IgD-negative memory B cell (primary cell): ENCODE results near the gene EXOC7. TPM values are rescaled to one million over a fixed set of nuclear protein-coding genes. Genes with fewer than 3 reads are reported as not detected.
A peak's percentile ranks its signal among the peaks of the same experiment; 100 is the strongest.

Experiments used
- H3K27ac Mint-ChIP-seq, 3 donors: one replicate each; pipeline ENCODE4 v1.8.0; 2020 to 2022; ENCODE audit warnings: mild to moderate bottlenecking in 3 of 3, mixed read lengths in 3 of 3, moderate library complexity in 1 of 3
- H3K27me3 Mint-ChIP-seq: one replicate; pipeline ENCODE4 v1.8.0; 2021; ENCODE audit warnings: mixed read lengths
- H3K36me3 Mint-ChIP-seq: one replicate; pipeline ENCODE4 v1.8.0; 2020; ENCODE audit warnings: mild to moderate bottlenecking, mixed read lengths
- H3K4me1 Mint-ChIP-seq, 3 donors: one replicate each; pipeline ENCODE4 v1.8.0; 2020 to 2022; ENCODE audit warnings: mixed read lengths in 3 of 3, mild to moderate bottlenecking in 1 of 3
- H3K4me3 Mint-ChIP-seq, 4 donors: one replicate each; pipeline ENCODE4 v1.8.0; 2020 to 2022; ENCODE audit warnings: mild to moderate bottlenecking in 4 of 4, mixed read lengths in 4 of 4, moderate library complexity in 3 of 4
- H3K9me3 Mint-ChIP-seq, 3 donors: one replicate each; pipeline ENCODE4 v1.8.0; 2020 to 2021; ENCODE audit warnings: mixed read lengths in 3 of 3, mild to moderate bottlenecking in 1 of 3
- polyA plus RNA-seq: library from polyadenylated mRNA; unstranded; fragments of 300-500 nt; fragmentation: Illumina TruSeq; gene quantifications from one replicate; pipeline ENCODE4 v1.2.3, GENCODE V29; 2021

EXOC7 gene
- polyA plus RNA-seq, 1 donor from 2014 or later = 52.7 TPM

DNA sequence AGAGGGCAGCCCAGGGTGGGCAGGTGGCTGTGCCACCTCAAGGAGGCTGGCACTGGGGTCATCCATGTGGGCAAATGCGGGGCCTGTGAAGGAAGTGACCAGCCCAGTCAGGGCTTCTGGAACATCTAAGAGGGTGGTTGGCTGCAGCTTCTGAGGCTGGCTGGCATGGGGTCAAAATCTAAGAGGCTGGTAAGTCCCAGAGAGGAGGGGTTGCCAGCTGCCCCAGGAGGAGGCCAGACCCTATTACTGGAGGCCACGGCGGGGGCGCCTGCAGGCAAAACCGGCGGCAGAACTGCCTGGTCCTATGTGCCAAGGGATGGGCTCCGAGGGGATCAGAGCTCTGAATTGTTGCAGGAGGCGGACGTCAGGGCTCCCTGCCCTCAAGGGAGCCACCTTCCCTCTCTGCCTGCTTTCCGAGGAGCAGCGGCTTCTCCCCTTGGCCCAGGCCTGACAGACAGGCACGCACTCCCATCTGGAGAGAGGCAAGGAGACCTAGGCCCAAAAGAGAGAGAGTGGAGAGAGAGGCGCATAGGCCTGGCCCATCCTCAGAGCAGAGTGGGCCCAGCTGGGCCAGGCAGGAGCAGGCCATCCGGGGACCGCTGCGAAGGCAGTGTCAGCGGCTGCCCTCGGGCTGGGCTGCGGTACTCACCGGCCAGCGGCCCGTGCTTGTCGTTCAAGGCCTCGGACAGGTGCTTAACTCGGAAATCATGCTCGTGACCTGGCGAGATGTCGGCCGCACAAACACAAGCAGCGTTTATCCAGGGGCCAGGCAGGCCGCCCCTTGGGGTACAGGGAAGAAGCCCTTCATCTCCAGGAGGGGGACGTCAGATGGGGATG lies 13.7 kb downstream of the EXOC7 start:
- Mint-ChIP-seq H3K27me3 (no peaks in the 10 kb centered on the region), H3K36me3 (peaks cover 2% of the 10 kb centered on the region), H3K27ac (no peak overlapping the region), H3K4me3 (no peak overlapping the region), H3K9me3 (no peaks in the 10 kb centered on the region), H3K4me1 (no peaks in the 10 kb centered on the region)

DNA sequence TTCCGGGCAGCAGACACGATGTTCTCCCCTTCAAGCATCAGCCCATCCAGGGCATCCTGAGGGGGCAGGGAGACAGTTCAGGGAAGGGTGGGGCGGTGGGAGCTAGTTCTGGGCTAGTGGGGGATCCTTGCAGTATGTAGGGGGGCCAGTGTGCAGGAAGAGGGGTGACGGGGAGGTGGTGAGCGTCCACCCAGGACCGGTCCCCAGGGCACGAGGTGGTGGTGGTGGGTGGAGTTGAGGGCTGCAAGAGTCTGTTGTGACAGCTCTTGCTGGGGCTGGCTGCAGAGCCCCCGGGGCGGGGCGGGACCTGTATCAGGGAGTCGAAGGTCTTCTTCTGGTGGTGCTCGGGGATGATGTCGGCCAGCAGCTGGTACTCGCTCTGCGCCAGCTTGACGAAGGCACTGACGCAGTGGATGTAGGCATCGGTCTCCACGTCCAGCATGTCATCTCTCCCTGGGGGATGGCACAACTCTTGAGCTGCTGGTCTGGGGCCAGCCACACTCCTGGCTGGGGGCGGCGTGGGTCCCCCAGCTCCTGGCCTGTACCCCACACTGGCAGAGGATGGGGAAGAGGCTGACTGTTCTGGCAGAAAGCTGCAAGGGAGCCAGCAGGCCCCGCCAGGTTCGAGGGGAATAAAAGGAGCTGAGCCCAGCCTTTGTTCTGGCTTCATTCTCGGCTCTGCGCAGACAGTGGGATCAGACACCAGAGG lies 14.6 kb downstream of the EXOC7 start:
- Mint-ChIP-seq H3K4me3 (peak overlapping the region in 1 of 4 donors; percentile 68), H3K27me3 (no peaks in the 10 kb centered on the region), H3K27ac (peak overlapping the region in 1 of 3 donors; percentile 35), H3K36me3 (peaks cover 2% of the 10 kb centered on the region), H3K4me1 (no peaks in the 10 kb centered on the region), H3K9me3 (no peaks in the 10 kb centered on the region)

DNA sequence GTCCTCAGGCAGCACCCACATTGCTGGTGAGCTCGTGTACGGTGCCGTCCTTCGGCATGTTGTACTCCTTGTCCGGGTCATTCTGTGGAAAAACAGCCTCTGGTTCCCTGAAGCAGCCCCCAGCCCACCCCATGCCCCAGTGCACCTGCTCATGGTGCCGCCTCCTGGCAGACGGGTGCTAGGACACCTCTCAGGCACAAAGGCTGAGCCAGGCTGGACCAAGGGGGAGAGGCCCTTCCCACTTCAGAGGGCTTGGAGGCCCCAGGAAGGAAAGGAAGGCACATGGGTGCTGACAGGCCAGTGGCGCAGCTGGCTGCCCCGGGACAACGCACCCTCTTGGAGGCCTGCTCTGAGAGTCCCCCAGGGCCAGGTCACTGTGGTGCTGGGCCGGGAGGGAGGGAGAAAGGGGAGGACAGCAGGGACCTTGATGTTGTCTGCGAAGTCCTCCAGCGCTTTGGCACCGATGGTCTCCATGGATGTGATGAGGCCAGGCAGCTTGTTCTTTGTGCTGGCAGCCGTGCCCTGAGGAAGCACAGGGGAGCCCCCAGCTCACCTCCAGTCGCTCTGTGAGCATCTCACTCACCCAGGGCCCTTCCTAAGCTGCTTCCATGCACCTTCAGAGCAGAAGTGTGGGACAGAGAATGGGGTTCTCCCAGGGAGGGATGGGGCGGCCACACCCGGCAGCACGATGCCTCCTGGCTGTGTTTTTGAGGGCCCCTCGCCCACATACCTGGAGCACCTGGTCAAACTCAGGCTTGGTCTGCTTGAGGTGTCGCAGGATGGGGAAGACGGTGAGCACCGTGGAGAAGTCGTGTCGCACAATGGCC lies 15.3 kb downstream of the EXOC7 start:
- Mint-ChIP-seq H3K4me3 (peak overlapping the region in 1 of 4 donors; percentile 68), H3K4me1 (no peaks in the 10 kb centered on the region), H3K27me3 (no peaks in the 10 kb centered on the region), H3K36me3 (no peaks in the 10 kb centered on the region), H3K27ac (peak overlapping the region in 1 of 3 donors; percentile 35), H3K9me3 (no peaks in the 10 kb centered on the region)

DNA sequence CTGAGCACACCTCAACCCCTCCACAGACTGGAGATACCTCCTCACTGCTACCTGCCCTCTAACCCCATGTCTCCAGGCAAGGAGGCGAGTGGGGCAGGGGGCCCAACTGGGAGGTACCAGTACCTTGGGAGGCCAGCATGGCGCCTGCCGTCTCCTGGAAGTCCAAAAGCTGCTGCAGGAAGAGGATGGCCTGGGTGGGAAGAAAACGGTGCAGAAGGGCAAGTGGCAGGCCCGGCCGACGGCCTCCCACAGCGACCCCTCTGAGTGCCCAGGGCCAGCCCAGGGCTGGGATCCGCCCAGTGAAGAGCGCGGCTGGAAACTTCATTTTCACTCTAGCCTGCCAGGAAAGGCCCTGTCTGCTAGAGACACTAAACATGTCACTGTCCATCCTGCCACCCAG lies 16.1 kb downstream of the EXOC7 start:
- Mint-ChIP-seq H3K9me3 (no peaks in the 10 kb centered on the region), H3K27ac (no peak overlapping the region), H3K4me1 (no peaks in the 10 kb centered on the region), H3K36me3 (no peaks in the 10 kb centered on the region), H3K4me3 (no peak overlapping the region), H3K27me3 (no peaks in the 10 kb centered on the region)

DNA sequence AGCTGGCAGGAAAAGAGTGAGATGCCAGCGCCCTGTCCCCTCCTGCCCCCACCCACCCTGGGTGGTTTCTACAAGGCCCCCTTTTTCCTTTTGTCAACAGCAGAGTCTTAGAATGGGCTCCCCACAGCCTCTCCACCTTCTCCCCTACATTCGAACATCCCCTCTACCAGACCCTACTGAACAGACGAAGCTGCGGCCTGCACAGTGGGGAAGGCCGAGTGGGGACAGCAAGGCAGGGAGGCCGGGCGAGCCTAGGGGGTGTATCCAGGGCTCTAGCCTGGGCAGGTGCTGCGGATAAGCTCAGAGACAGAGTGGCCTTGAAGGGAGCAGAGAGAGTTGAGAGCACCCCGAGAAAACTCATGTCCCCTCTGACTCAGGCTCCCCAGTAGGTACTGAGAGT lies 17.2 kb downstream of the EXOC7 start:
- Mint-ChIP-seq H3K27ac (no peak overlapping the region), H3K4me1 (no peaks in the 10 kb centered on the region), H3K9me3 (no peaks in the 10 kb centered on the region), H3K27me3 (no peaks in the 10 kb centered on the region), H3K36me3 (peaks cover 1% of the 10 kb centered on the region), H3K4me3 (no peak overlapping the region)

DNA sequence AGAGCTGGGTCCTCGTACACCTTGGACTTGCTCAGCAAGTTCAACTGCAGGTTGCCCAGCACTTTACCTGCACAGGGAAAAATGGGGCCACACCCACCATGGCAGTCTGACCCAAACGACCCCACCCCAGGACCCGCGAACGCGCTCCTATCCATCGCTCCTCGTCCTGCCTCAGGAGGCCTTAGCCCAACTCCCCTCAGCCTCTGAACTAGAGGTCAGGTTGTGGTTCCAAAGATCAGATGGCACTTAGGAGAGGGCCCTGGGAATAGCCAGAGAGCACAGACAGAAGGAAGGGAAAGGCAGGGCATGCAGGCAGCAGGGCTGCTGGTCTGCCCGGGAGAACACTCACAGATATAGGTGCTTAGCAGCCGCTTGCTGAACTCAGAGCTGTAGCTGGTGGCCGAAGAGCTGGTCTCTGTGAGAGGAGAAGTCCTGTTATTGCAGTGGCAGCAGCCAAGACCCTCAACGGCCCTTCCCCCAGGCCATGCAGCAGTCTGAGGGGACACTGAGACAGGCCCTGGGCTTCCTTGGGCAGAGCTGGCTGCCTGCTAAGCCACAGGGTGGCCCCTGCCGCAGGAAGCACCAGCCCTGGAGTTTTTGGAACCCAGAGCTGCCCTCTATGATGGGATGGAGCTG lies 17.7 kb downstream of the EXOC7 start:
- peaks cover 1% of the 10 kb centered on the region for H3K36me3 Mint-ChIP-seq
- H3K9me3 Mint-ChIP-seq = no peaks in the 10 kb centered on the region
- peaks cover 0 to 2% (median 0%) of the 10 kb centered on the region in 3 donors for H3K4me1 Mint-ChIP-seq
- no peaks in the 10 kb centered on the region for H3K27me3 Mint-ChIP-seq
- no peak overlapping the region for H3K4me3 Mint-ChIP-seq
- no peak overlapping the region for H3K27ac Mint-ChIP-seq

DNA sequence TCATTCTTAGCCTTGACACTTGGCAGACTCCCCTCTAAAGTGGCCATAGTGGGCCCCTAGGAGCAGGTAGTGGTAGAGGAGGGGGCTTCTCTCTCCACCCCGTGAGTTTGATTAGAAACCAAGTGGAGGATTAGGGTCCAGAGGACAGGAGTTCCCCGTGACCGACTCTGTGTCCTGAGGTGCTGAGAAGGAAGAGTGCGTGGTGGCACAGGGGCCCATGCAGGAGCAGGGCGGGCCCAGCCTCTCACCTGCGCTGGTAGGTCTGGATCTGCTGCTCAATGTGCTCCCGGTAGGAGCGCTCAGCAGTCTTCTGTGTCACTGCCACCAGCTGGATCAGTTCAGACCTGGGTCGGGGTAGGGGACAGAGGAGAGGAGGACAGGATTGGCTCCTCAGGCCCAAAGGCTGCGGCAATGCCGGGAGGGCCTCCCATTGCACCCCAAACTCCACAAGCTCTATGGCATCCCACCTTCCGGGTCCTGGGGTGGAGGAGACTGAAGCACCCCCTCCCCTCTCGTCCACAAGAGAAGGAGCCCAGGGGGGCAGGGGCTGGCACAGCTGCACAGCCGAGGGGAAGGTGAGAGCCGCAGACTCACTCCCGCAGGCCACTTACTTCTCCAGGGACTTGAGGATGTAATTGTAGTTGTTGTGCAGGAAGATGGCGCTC lies 18.4 kb downstream of the EXOC7 start:
- Mint-ChIP-seq H3K9me3 (no peaks in the 10 kb centered on the region), H3K27ac (no peak overlapping the region), H3K36me3 (peaks cover 1% of the 10 kb centered on the region), H3K27me3 (no peaks in the 10 kb centered on the region), H3K4me1 (peaks cover 0 to 2% (median 0%) of the 10 kb centered on the region in 3 donors), H3K4me3 (no peak overlapping the region)

DNA sequence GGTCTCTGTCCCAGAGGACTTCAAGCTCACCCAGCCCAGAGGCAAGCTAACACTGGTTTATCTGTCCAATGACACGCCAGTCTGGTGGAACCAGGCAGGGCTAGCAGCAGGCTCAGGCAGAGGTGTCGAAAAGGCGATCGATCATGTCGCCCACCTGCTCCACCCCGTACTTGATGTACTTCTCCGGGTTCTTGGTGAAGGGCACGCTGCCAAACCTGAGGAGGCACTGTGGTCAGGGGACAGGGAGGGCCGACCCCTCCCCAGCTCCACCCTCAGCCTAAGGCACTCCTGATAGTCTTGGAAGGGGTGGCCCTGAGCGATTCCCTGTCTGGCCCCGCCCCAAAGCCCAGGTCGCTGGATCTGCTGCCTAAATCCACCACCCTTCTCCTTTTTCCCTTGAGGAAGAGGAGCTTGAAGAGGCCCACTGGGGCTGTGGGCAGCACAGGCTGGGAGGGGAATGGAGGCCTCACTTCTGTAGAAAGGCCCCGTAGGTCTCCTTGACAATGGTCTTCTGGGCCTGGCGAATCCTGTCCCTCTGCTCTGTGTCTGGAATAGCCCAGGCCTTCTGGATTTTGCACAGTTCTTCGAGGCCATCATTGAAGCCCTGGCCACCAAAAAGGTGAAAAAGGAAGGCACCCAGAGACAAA lies 19.9 kb downstream of the EXOC7 start:
- H3K4me3 Mint-ChIP-seq = no peak overlapping the region
- peak overlapping the region in 1 of 3 donors; percentile 67 for H3K27ac Mint-ChIP-seq
- peaks cover 0 to 3% (median 0%) of the 10 kb centered on the region in 3 donors for H3K4me1 Mint-ChIP-seq
- peaks cover 1% of the 10 kb centered on the region for H3K36me3 Mint-ChIP-seq
- peaks cover 3% of the 10 kb centered on the region for H3K27me3 Mint-ChIP-seq
- no peaks in the 10 kb centered on the region for H3K9me3 Mint-ChIP-seq

DNA sequence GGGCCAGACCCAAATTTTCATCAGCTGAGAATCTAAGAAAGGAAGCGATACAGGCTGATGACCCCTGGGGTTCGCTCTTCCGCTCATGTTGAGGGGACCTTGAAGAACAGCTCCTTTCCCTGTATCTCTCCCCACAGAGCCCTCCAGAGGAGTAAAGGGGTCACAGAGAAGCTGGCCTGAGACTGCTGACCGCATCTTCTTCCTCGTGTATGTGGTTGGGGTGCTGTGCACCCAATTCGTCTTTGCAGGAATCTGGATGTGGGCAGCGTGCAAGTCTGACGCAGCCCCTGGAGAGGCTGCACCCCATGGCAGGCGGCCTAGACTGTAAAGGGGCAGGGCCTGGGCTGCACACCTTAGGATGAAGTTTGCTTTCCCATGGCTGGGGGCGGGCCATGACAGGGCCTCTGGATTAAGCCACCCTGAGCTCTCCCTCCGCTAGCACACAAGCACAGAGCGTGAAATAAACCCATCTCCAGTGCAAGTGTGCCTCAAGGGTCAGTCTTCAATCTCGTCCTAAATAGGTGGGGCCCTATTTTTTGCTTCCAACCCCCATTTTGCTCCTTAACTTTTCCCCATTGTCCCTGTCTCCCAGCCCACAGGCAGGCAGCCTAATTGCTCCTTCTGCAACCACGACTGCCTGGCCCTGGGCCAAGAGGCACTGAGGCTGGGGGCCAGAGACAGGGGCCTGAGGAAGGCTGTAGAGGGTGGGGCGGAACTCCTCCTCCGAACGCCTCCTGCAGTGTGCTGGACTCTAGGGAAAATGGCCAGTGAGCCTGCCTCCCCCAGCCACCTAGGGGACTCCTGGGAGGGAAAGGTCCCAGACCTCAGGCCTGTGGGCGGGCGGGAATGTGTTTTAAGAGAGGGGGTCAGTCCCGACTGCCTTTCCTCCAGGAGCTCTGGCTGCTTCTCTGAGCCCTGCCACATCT lies 21.0 kb downstream of the EXOC7 start:
- Mint-ChIP-seq H3K27ac (peak overlapping the region in 1 of 3 donors; percentile 67), H3K4me3 (no peak overlapping the region), H3K36me3 (peaks cover 1% of the 10 kb centered on the region), H3K27me3 (peaks cover 8% of the 10 kb centered on the region), H3K9me3 (no peaks in the 10 kb centered on the region), H3K4me1 (peaks cover 0 to 3% (median under 1%) of the 10 kb centered on the region in 3 donors)

DNA sequence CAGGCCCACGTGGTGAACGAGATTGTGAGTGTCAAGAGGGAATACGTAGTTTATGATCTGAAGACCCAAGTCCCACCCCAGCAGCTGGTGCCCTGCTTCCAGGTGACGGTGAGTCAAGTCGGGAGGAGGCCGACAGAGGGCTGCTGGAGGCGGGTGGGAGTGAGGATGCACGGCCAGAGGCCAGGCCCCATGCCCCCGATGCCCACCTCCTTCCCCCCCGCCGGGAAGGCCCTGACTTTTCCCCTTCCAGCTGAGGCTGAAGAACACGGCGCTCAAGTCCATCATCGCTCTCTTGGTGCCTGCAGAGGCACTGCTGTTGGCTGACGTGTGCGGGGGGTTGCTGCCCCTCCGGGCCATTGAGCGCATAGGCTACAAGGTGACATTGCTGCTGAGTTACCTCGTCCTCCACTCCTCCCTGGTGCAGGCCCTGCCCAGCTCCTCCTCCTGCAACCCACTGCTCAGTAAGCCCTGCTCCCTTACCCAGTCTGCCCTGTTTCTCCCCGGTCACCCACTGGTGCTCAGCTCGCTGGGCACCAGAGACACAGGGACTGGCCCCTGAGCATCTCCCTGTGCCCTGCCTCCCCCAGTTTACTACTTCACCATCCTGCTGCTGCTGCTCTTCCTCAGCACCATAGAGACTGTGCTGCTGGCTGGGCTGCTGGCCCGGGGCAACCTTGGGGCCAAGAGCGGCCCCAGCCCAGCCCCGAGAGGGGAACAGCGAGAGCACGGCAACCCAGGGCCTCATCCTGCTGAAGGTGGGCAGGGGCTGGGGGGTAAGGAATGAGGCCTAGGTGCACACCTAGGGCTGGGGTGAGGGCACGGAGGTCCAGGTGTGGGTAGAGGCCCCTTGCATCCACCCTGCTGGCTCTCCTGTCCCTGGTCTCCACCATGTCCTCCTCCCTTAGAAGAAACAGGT lies 22.0 kb downstream of the EXOC7 start:
- Mint-ChIP-seq H3K27me3 (peaks cover 19% of the 10 kb centered on the region), H3K27ac (peak overlapping the region in 1 of 3 donors; percentile 74), H3K9me3 (peaks cover 0 to 2% (median 0%) of the 10 kb centered on the region in 3 donors), H3K4me3 (peak overlapping the region in 1 of 4 donors; percentile 54), H3K4me1 (peaks cover 6 to 9% (median 7%) of the 10 kb centered on the region in 3 donors), H3K36me3 (peaks cover 2% of the 10 kb centered on the region)

DNA sequence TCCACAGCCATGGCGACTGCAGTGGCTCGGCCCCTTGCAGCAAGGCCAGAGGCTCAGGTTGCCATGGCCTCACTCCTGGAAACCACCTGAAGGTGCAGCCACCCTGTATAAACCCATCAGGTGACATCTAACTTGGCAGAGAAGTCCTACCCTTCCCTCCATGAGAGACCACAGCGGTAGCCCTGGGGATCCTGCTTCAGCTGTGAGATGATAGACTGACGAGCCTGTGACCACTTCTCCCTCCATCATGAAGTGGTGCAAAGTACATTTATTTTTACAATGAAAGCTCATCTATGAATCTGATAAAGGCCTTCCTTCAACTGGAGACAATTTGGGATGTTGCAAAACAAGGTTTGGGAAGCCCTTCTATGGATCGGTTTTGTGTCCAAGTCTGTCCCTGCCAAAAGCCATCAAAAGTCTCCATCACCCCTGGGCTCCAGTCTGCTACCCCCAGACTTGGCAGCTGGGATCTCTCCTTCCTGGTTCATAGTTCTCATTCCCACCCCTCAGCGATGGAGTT lies 22.8 kb downstream of the EXOC7 start:
- H3K27me3 Mint-ChIP-seq = peaks cover 24% of the 10 kb centered on the region
- peaks cover 6 to 13% (median 7%) of the 10 kb centered on the region in 3 donors for H3K4me1 Mint-ChIP-seq
- peak overlapping the region in 1 of 3 donors; percentile 74 for H3K27ac Mint-ChIP-seq
- peaks cover 2% of the 10 kb centered on the region for H3K36me3 Mint-ChIP-seq
- peak overlapping the region in 2 of 4 donors; percentile 5 to 54 for H3K4me3 Mint-ChIP-seq
- H3K9me3 Mint-ChIP-seq = peaks cover 0 to 2% (median 0%) of the 10 kb centered on the region in 3 donors
